ENCODE results near the gene TPBGL. TPM values are rescaled to one million over a fixed set of nuclear protein-coding genes. Genes with fewer than 3 reads are reported as not detected.
"Not testable (repeated sequence)": the region's sequence is repeated elsewhere in the genome, so short reads cannot be mapped to it uniquely, and the experiment has no call there.

The TPBGL gene
- total RNA-seq, 4 donors from 2014 or later: 0.36 to 0.40 TPM; not detected in 2

DNA sequence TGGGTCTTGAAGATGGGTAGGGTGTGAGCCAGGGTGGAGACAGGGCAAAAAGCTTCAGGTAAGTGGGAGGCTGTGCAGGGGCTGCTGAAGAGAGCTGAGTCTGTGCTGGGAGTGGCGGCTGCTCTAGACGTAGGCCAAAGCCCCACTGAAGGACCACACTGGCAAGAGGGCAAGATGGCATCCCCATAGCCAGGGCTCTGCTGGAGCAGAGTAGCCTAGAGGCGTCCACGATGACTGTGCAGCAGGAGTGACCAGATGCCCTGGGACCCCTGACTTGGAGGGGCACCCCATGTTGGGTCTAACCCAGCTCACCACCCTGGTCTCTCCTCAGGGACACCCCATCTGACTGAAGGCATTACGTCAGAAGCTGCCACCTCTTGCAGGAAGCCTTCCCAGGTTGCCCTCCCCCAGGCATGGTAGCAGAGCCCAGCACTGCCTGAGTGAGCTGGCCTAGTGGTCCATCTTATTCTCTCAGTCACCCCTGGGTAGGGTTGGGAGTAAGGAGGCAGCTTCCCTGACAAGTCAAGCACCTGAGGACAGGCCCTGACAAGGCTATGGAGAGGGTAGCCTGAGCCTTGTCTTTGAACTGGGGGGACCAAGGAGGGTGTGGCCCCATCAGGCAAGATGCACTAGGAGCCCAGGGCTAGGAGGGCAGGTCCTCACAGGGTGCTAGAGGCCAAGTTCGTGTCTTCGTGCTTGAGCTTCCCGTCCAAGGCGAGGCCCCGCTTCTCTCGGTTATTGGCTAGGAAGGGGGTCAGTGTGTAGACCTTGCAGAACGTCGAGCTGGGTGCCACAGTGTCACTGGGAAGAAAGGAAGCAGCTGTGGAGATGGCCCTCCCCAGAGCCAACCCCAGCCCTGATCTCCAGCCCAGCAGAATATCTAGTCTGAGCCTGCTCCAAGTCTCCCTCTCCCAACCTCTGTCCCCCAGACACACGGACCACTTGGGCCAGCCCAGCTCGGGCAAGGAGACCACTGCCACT is 33.1 kb downstream of the TPBGL start:
- WGBS: 87% methylated on average over 10 of the region's 15 CpGs
- Histone ChIP-seq H3K27me3 (no peaks in the 10 kb centered on the region), H3K4me3 (no peak overlapping the region), H3K27ac (no peak overlapping the region), H3K36me3 (peaks cover 66% of the 10 kb centered on the region), H3K9me3 (no peaks in the 10 kb centered on the region), H3K4me1 (peaks cover 5% of the 10 kb centered on the region)
- TF ChIP-seq EP300 (IDR thresholded peaks at IDR 0.05) (no peak), POLR2AphosphoS5 (IDR thresholded peaks at IDR 0.05) (no peak), POLR2A (IDR thresholded peaks at IDR 0.05) (no peak), CTCF (IDR thresholded peaks at IDR 0.05) (no peak)
- peak in 1 of 2 donors; percentile 56 for DNase-seq (ENCODE audit: low spot score in 2 of 2)

DNA sequence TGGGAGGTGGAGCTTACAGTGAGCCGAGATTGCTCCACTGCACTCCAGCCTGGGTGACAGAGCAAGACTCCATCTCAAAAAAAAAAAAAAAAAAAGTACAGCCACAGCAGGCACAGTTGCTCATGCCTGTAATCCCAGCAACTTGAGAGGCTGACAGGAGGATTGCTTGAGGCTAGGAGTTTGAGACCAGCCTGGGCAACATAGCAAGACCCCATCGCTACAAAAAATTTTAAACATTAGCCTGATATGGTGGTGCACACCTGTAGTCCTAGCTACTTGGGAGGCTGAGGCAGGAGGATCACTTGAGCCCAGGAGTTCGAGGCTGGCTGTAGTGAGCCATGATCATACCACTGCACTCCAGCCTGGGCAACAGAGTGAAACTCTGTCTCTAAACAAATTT is 34.1 kb downstream of the TPBGL start:
- H3K4me1 ChIP-seq, H3K4me3 ChIP-seq, H3K27me3 ChIP-seq, H3K27ac ChIP-seq, H3K9me3 ChIP-seq: not testable (repeated sequence)
- H3K36me3 ChIP-seq: peaks cover 70% of the 10 kb centered on the region
- DNase-seq (ENCODE audit: low spot score in 2 of 2): peak in 1 of 2 donors; percentile 12
- 90% methylated on average over 3 of the region's 3 CpGs for WGBS

- Histone ChIP-seq H3K9me3 (no peaks in the 10 kb centered on the region), H3K4me3 (no peak overlapping the region), H3K27ac (no peak overlapping the region), H3K36me3 (peaks cover 70% of the 10 kb centered on the region), H3K4me1 (peaks cover 14% of the 10 kb centered on the region), H3K27me3 (no peaks in the 10 kb centered on the region)
- DNase-seq (ENCODE audit: low spot score in 2 of 2): peak in 1 of 2 donors; percentile 80
- 68% methylated on average over 6 of the region's 6 CpGs for WGBS
- TF ChIP-seq EP300 (IDR thresholded peaks at IDR 0.05): no peak
- TF ChIP-seq POLR2AphosphoS5 (IDR thresholded peaks at IDR 0.05): no peak
- TF ChIP-seq POLR2A (IDR thresholded peaks at IDR 0.05): no peak
- TF ChIP-seq CTCF (IDR thresholded peaks at IDR 0.05): no peak
These were observed 35.0 kb downstream of the TPBGL start for GRCh38 chr11:75275581-75275980.

DNA sequence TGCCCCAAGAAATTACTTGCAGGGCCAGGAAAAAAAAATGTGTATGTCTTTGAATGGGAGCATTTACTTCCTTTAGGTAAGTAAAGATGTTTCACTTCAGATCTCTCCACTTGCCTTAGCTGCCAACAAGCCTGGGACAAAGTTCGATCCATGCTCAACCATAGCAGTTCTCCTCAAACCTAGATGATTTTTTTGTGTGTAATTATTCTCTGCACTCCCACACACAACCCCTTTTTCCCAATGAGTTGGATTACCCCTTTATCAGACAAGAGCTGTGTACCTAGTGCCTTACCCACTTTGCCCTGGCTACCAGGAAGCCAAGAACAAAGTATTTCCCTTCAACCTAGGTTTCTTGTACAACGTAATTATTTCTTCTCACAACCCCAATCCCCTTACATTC is 35.6 kb downstream of the TPBGL start:
- Histone ChIP-seq H3K9me3 (no peaks in the 10 kb centered on the region), H3K36me3 (peaks cover 69% of the 10 kb centered on the region), H3K27ac (no peak overlapping the region), H3K4me1 (peaks cover 14% of the 10 kb centered on the region), H3K27me3 (no peaks in the 10 kb centered on the region), H3K4me3 (no peak overlapping the region)
- WGBS: 85% methylated on average over 2 of the region's 2 CpGs
- no peak for TF ChIP-seq POLR2A (IDR thresholded peaks at IDR 0.05)
- no peak for TF ChIP-seq CTCF (IDR thresholded peaks at IDR 0.05)
- no peak for TF ChIP-seq POLR2AphosphoS5 (IDR thresholded peaks at IDR 0.05)
- TF ChIP-seq EP300 (IDR thresholded peaks at IDR 0.05): no peak
- peak in 1 of 2 donors; percentile 9 for DNase-seq (ENCODE audit: low spot score in 2 of 2)

- peak in 1 of 2 donors; percentile 9 for DNase-seq (ENCODE audit: low spot score in 2 of 2)
- WGBS: 89% methylated on average over 6 of the region's 6 CpGs
- Histone ChIP-seq H3K4me1 (peaks cover 14% of the 10 kb centered on the region), H3K4me3 (no peak overlapping the region), H3K9me3 (no peaks in the 10 kb centered on the region), H3K27me3 (no peaks in the 10 kb centered on the region), H3K36me3 (peaks cover 69% of the 10 kb centered on the region), H3K27ac (no peak overlapping the region)
- TF ChIP-seq POLR2AphosphoS5 (IDR thresholded peaks at IDR 0.05): no peak
These were observed 36.1 kb downstream of the TPBGL start for GRCh38 chr11:75276686-75277085.

- 95% methylated on average over 11 of the region's 11 CpGs for WGBS
- no peak overlapping the region for H3K27ac ChIP-seq
- peaks cover 68% of the 10 kb centered on the region for H3K36me3 ChIP-seq
- H3K9me3 ChIP-seq: no peaks in the 10 kb centered on the region
- DNase-seq (ENCODE audit: low spot score in 2 of 2): peak in 1 of 2 donors; percentile 28
- TF ChIP-seq CTCF (IDR thresholded peaks at IDR 0.05) (no peak), EP300 (IDR thresholded peaks at IDR 0.05) (no peak), POLR2A (IDR thresholded peaks at IDR 0.05) (no peak), POLR2AphosphoS5 (IDR thresholded peaks at IDR 0.05) (no peak)
- no peak overlapping the region for H3K4me3 ChIP-seq
- no peaks in the 10 kb centered on the region for H3K27me3 ChIP-seq
- peaks cover 14% of the 10 kb centered on the region for H3K4me1 ChIP-seq
These were observed 36.7 kb downstream of the TPBGL start for GRCh38 chr11:75277211-75277805.

Measured in suprapubic skin (tissue), 4 donors.